H9 (cell line): ENCODE measurements around the gene P4HA2. TPM values are rescaled to one million over a fixed set of nuclear protein-coding genes. Genes with fewer than 3 reads are reported as not detected.

Source experiments
- DNase-seq: peaks from one replicate; pipeline ENCODE4 v3.0.0-alpha.2; 2017
- H2AFZ ChIP-seq: one replicate; pipeline ENCODE4 v1.6.1; 2013; ENCODE audit warnings: mild to moderate bottlenecking, low read length, control low read depth, moderate library complexity
- H2AK5ac ChIP-seq: 2 replicates; pipeline ENCODE4 v1.6.1; 2013; ENCODE audit warnings: low read length, control low read depth, mixed read lengths; ENCODE audit not compliant: insufficient read length
- H2BK120ac ChIP-seq: one replicate; pipeline ENCODE4 v1.6.1; 2013; ENCODE audit warnings: low read depth, mild to moderate bottlenecking, low read length, control low read depth, inconsistent platforms; ENCODE audit not compliant: poor library complexity, severe bottlenecking
- H2BK12ac ChIP-seq: 2 replicates; pipeline ENCODE4 v1.6.1; 2013; ENCODE audit warnings: low read length, control low read depth, mixed read lengths, low read depth; ENCODE audit not compliant: insufficient read length
- H2BK15ac ChIP-seq: 2 replicates; pipeline ENCODE4 v1.6.1; 2013; ENCODE audit warnings: low read depth, low read length, control low read depth
- H2BK20ac ChIP-seq: one replicate; pipeline ENCODE4 v1.6.1; 2013; ENCODE audit warnings: low read depth, mild to moderate bottlenecking, low read length, control low read depth, inconsistent platforms; ENCODE audit not compliant: poor library complexity, severe bottlenecking
- H2BK5ac ChIP-seq: 2 replicates; pipeline ENCODE4 v1.6.1; 2013; ENCODE audit warnings: low read length, control low read depth, mixed read lengths; ENCODE audit not compliant: insufficient read length
- H3K14ac ChIP-seq: 2 replicates; pipeline ENCODE4 v1.6.1; 2013; ENCODE audit warnings: low read length, control low read depth; ENCODE audit not compliant: insufficient read depth
- H3K18ac ChIP-seq: 2 replicates; pipeline ENCODE4 v1.6.1; 2013; ENCODE audit warnings: low read depth, mild to moderate bottlenecking, mixed read lengths, low read length, control low read depth; ENCODE audit not compliant: insufficient read length
- H3K23ac ChIP-seq: 2 replicates; pipeline ENCODE4 v1.6.1; 2013; ENCODE audit warnings: low read length, control low read depth, mixed read lengths, low read depth; ENCODE audit not compliant: insufficient read length
- H3K23me2 ChIP-seq: 2 replicates; pipeline ENCODE4 v1.6.1; 2013; ENCODE audit warnings: low read depth, mild to moderate bottlenecking, mixed read lengths, low read length, control low read depth; ENCODE audit not compliant: insufficient read length, poor library complexity, severe bottlenecking
- H3K27ac ChIP-seq: 2 replicates; pipeline ENCODE4 v1.5.1; 2013; ENCODE audit warnings: low read length, control low read depth, mixed read lengths, low read depth; ENCODE audit not compliant: insufficient read length
- H3K27me3 ChIP-seq: 2 replicates; pipeline ENCODE4 v1.6.1; 2013; ENCODE audit warnings: low read length, control low read depth, inconsistent platforms; ENCODE audit not compliant: insufficient read depth
- H3K4ac ChIP-seq: 2 replicates; pipeline ENCODE4 v1.6.1; 2013; ENCODE audit warnings: low read depth, mild to moderate bottlenecking, control low read depth, inconsistent platforms, low read length, moderate library complexity
- H3K4me1 ChIP-seq: 2 replicates; pipeline ENCODE4 v1.6.1; 2013; ENCODE audit warnings: low read length, control low read depth, inconsistent platforms; ENCODE audit not compliant: insufficient read depth
- H3K4me2 ChIP-seq: 2 replicates; pipeline ENCODE4 v1.6.1; 2013; ENCODE audit warnings: low read length, control low read depth, mixed read lengths; ENCODE audit not compliant: insufficient read length, insufficient read depth
- H3K56ac ChIP-seq: 2 replicates; pipeline ENCODE4 v1.6.1; 2013; ENCODE audit warnings: low read depth, mild to moderate bottlenecking, mixed read lengths, low read length, control low read depth; ENCODE audit not compliant: insufficient read length
- H3K79me1 ChIP-seq: 2 replicates; pipeline ENCODE4 v1.6.1; 2013; ENCODE audit warnings: low read depth, mild to moderate bottlenecking, moderate library complexity, low read length, control low read depth, inconsistent platforms; ENCODE audit not compliant: insufficient read depth, poor library complexity, severe bottlenecking
- H3K79me2 ChIP-seq: 2 replicates; pipeline ENCODE4 v1.6.1; 2013; ENCODE audit warnings: low read length, control low read depth, inconsistent platforms; ENCODE audit not compliant: insufficient read depth
- H3K9ac ChIP-seq: 2 replicates; pipeline ENCODE4 v1.6.1; 2013; ENCODE audit warnings: low read length, control low read depth, mixed read lengths; ENCODE audit not compliant: insufficient read length; ENCODE audit errors: extremely low read depth
- H3K9me3 ChIP-seq: one replicate; pipeline ENCODE4 v1.6.1; 2013; ENCODE audit warnings: low read depth, low read length, inconsistent platforms; ENCODE audit not compliant: control insufficient read depth
- H3T11ph ChIP-seq: one replicate; pipeline ENCODE4 v1.6.1; 2013; ENCODE audit warnings: mild to moderate bottlenecking, low read length, control low read depth, inconsistent platforms
- H4K20me1 ChIP-seq: one replicate; pipeline ENCODE4 v1.6.1; 2013; ENCODE audit not compliant: control insufficient read depth, insufficient read length, insufficient read depth
- H4K5ac ChIP-seq: 2 replicates; pipeline ENCODE4 v1.6.1; 2013; ENCODE audit warnings: low read depth, mild to moderate bottlenecking, mixed read lengths, low read length, control low read depth; ENCODE audit not compliant: insufficient read length
- H4K8ac ChIP-seq: replicated peaks from 2 replicates; pipeline ENCODE4 v1.6.1; 2013; ENCODE audit warnings: low read length, control low read depth, mixed read lengths, low read depth; ENCODE audit not compliant: insufficient read length
- H4K91ac ChIP-seq: 2 replicates; pipeline ENCODE4 v1.6.1; 2013; ENCODE audit warnings: low read depth, mild to moderate bottlenecking, moderate library complexity, mixed read lengths, low read length, control low read depth; ENCODE audit not compliant: insufficient read length
- H3K27ac Mint-ChIP-seq, 3 experiments: 2 replicates in 2 of 3; 3 replicates in 1 of 3; pipeline ENCODE4 v1.8.0; 2020 to 2021; ENCODE audit warnings: mixed read lengths in 3 of 3, mild to moderate bottlenecking in 1 of 3, moderate library complexity in 1 of 3
- H3K27me3 Mint-ChIP-seq: 2 replicates; pipeline ENCODE4 v1.8.0; 2021; ENCODE audit warnings: low read depth, mild to moderate bottlenecking, moderate library complexity, mixed read lengths
- H3K36me3 Mint-ChIP-seq, 3 experiments: 2 replicates in 2 of 3; 3 replicates in 1 of 3; pipeline ENCODE4 v1.8.0; 2020 to 2021; ENCODE audit warnings: low read depth in 3 of 3, mixed read lengths in 3 of 3; ENCODE audit not compliant: insufficient read depth in 1 of 3
- H3K4me1 Mint-ChIP-seq, 2 experiments: 2 replicates each; pipeline ENCODE4 v1.8.0; 2020; ENCODE audit warnings: mixed read lengths in 2 of 2
- H3K4me3 Mint-ChIP-seq, 2 experiments: 2 replicates in 1 of 2; 3 replicates in 1 of 2; pipeline ENCODE4 v1.8.0; 2020 to 2021; ENCODE audit warnings: mild to moderate bottlenecking in 2 of 2, mixed read lengths in 2 of 2, moderate library complexity in 1 of 2
- H3K9me3 Mint-ChIP-seq, 2 experiments: 2 replicates in 1 of 2; 3 replicates in 1 of 2; pipeline ENCODE4 v1.8.0; 2020; ENCODE audit warnings: mild to moderate bottlenecking in 2 of 2, mixed read lengths in 2 of 2, moderate library complexity in 1 of 2
- WGBS: extraction: QIAGEN DNeasy Blood & Tissue Kit; methylation state at CpG from one replicate; pipeline ENCODE4 v1.1.7; 2013; ENCODE audit warnings: missing lambda C conversion rate, low lambda C conversion rate, mixed read lengths; ENCODE audit not compliant: insufficient read length; ENCODE audit errors: extremely low coverage; 5-methylcytosine and 5-hydroxymethylcytosine counted together
- total RNA-seq: library from RNA; stranded (reverse); gene quantifications from 2 replicates; pipeline ENCODE4 v1.2.1, GENCODE V29; 2021
- TF ChIP-seq, protein P1 (sequence below): fragments of 200-600 bp; sonication (generic); conservative IDR thresholded peaks from 3 replicates; pipeline ENCODE4 v1.8.0; 2021; ENCODE audit warnings: antibody characterized with exemption, mild to moderate bottlenecking

Gene P4HA2
- total RNA-seq, 1 experiment from 2014 or later: 15.3 TPM

DNA sequence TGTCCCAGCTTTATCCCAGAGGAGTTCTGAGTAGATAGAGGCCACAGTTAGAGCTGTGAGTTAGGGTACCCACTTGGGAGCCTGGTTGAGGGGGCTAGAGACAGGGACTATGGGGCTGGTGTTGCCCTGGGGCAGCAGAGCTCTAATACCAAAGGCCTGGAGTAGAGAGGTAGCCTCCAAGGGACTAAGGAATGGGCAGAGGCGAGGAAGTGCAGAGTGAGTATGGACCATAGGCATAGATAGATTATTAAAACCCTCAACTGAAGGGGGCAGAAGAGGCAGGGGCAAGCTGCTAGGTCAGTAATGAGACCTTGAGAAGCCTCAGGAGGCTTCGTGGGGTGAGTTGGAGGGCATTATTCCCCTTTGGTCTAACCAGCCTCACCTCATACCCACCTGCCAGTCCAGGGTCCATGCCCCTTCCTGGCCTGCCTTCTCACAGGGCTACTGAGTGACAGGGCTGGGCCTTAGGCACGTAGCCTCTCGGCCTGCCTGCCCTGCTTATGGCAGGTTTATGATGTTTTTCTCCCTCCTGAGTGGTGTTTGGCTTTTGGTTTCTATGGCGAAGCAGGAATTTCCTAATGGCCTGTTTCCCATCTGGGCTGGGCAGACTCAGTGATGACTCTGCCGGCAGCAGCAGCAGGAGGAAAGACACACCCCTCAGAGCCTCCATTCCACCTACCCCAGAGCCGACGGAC is 37.8 kb upstream of the P4HA2 start:
- H3K9me3 ChIP-seq: no peaks in the 10 kb centered on the region
- H3K4me1 ChIP-seq: no peaks in the 10 kb centered on the region
- H3K27ac ChIP-seq: no peak overlapping the region
- TF ChIP-seq, protein P1, sequence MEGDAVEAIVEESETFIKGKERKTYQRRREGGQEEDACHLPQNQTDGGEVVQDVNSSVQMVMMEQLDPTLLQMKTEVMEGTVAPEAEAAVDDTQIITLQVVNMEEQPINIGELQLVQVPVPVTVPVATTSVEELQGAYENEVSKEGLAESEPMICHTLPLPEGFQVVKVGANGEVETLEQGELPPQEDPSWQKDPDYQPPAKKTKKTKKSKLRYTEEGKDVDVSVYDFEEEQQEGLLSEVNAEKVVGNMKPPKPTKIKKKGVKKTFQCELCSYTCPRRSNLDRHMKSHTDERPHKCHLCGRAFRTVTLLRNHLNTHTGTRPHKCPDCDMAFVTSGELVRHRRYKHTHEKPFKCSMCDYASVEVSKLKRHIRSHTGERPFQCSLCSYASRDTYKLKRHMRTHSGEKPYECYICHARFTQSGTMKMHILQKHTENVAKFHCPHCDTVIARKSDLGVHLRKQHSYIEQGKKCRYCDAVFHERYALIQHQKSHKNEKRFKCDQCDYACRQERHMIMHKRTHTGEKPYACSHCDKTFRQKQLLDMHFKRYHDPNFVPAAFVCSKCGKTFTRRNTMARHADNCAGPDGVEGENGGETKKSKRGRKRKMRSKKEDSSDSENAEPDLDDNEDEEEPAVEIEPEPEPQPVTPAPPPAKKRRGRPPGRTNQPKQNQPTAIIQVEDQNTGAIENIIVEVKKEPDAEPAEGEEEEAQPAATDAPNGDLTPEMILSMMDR: no peak
- H3K4ac ChIP-seq: no peak overlapping the region
- H3K79me1 ChIP-seq: no peaks in the 10 kb centered on the region
- Mint-ChIP-seq H3K4me1 (peaks cover 15 to 17% of the 10 kb centered on the region in 2 experiments), H3K4me3 (no peak overlapping the region), H3K36me3 (0 out of 7 replicates have a peak, but pooled peaks cover 0 to 1% (median 0%) of the 10 kb centered on the region in 3 experiments), H3K27me3 (no peaks in the 10 kb centered on the region; the same call in none of the 2 replicates), H3K27ac (no peak overlapping the region), H3K9me3 (no peaks in the 10 kb centered on the region)
- no peak overlapping the region for H3K23ac ChIP-seq
- peak; percentile 28 for DNase-seq
- H3K9ac ChIP-seq: no peak overlapping the region
- no peak overlapping the region for H4K91ac ChIP-seq
- no peak overlapping the region for H2BK120ac ChIP-seq
- WGBS: no CpG with 5 or more reads among the region's 8 CpGs
- H3K18ac ChIP-seq: no peak overlapping the region
- no peak overlapping the region for H2BK5ac ChIP-seq
- no peaks in the 10 kb centered on the region for H3K27me3 ChIP-seq
- H2AFZ ChIP-seq: no peak overlapping the region
- H3K23me2 ChIP-seq: no peaks in the 10 kb centered on the region
- H2BK15ac ChIP-seq: no peak overlapping the region
- H2BK12ac ChIP-seq: no peak overlapping the region
- no peak overlapping the region for H2BK20ac ChIP-seq
- H2AK5ac ChIP-seq: no peak overlapping the region
- no peaks in the 10 kb centered on the region for H3K79me2 ChIP-seq
- H3K56ac ChIP-seq: no peak overlapping the region
- no peak overlapping the region for H4K5ac ChIP-seq
- H3K4me2 ChIP-seq: no peak overlapping the region
- no peak overlapping the region for H3T11ph ChIP-seq
- peaks cover 5% of the 10 kb centered on the region for H4K20me1 ChIP-seq
- H4K8ac ChIP-seq: no peak overlapping the region
- no peak overlapping the region for H3K14ac ChIP-seq
